Choroid plexus epithelial cell (primary cell): Measurements from ENCODE around the gene KRT40.

Source experiments
- DNase-seq: peaks from one replicate; pipeline ENCODE4 v3.0.0-alpha.2; 2010; ENCODE audit warnings: low read depth
- H3K4me3 ChIP-seq: 2 replicates; pipeline ENCODE4 v1.5.1; 2011; ENCODE audit warnings: low read depth, mild to moderate bottlenecking, control low read depth, low read length, moderate library complexity
- TF ChIP-seq, protein P1 (sequence below): conservative IDR thresholded peaks from 2 replicates; pipeline ENCODE4 v1.5.1; 2011; ENCODE audit warnings: low read depth, mild to moderate bottlenecking, control low read depth, inconsistent platforms, low read length, moderate library complexity

Gene KRT40

DNA sequence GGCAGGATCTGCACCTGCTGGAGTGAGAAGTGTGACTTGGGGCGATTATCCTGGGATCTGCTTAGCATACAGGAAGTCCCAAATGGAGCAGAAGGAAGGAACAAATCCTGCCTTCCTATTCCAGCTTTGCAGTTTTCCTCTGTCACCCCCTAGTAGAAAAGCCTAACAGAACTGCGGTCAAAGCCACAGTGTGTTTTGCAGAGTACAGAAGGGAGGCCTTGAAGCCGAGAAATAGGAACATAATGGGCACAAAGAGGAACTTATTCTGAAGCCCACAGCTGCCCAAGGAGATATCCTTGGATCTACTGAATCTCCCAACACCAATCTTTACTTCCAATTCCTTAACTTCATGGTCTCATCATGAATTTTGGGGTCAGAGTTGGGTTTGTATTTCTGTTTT, 34.4 kb upstream of the KRT40 start:
- no peak overlapping the region for H3K4me3 ChIP-seq
- TF ChIP-seq, protein P1, sequence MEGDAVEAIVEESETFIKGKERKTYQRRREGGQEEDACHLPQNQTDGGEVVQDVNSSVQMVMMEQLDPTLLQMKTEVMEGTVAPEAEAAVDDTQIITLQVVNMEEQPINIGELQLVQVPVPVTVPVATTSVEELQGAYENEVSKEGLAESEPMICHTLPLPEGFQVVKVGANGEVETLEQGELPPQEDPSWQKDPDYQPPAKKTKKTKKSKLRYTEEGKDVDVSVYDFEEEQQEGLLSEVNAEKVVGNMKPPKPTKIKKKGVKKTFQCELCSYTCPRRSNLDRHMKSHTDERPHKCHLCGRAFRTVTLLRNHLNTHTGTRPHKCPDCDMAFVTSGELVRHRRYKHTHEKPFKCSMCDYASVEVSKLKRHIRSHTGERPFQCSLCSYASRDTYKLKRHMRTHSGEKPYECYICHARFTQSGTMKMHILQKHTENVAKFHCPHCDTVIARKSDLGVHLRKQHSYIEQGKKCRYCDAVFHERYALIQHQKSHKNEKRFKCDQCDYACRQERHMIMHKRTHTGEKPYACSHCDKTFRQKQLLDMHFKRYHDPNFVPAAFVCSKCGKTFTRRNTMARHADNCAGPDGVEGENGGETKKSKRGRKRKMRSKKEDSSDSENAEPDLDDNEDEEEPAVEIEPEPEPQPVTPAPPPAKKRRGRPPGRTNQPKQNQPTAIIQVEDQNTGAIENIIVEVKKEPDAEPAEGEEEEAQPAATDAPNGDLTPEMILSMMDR = no peak
- DNase-seq = no peak

DNA sequence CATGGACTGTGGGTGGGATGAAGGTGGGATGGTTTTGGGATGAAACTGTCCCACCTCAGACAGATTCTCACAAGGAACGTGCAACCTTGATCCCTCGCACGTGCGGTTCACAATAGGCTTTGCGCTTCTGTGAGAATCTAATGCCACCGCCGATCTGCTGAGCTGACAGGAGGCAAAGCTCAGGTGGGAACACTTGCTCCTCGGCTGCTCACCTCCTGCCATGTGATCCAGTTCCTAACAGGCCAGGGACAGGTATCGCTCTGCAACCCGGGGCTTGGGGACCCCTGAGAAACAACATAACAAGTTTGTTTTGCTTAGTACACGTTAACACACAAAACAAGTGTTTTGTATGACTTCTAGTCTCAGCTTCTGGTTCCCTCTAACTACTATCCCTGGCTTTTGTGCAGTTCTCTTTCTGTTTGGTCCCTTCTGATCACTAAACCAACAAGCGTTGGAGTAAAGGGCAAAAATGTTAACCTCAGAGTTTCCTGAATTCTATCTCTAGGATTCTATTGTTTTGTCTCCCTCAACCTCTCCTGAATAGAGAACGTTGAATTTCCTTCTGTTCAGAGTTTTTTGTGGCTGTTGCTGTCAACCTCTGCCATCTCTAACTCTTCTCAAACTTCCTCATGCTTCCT, 32.6 kb upstream of the KRT40 start:
- TF ChIP-seq, protein P1 = no peak
- no peak overlapping the region for H3K4me3 ChIP-seq
- no peak for DNase-seq

DNA sequence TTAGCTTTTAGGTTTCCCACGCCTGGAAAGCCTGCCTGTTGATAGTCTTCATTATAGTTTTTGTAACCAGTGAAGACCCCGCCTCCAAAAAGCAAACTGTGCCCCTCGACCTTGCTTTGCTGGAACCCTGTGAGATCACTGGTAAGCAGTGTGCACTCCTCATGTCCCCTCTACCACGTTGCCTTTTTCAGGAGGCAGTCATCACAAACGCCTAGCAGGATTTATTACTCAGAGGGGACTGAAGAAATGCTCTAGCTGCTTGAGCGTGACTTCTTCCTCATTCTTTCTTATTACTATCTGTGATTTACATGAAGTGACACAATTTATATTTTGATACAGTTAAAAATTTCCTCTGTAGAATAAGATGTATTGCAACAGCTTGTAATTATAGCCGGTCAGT, 31.3 kb upstream of the KRT40 start:
- TF ChIP-seq, protein P1 = no peak
- DNase-seq = no peak
- H3K4me3 ChIP-seq = no peak overlapping the region

DNA sequence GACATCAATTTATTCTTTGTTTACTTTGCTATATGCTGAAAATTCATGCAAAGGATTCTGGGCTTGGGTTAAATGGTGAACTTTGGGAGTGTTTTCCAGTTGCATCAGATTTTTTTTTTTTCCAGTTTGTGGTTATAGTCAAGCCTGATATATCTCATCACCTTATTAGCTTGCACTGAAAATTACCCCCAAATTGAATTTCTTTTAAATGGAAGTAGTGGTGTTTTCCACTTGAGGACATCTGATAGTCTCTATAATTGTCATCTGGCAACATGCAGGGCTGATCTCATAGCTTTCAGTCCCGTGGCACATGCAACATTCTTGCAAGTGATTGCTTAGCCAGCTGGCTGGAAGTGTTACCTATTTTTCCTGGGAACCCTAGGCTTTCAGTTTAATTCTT, 29.5 kb upstream of the KRT40 start:
- DNase-seq = peak; percentile 43
- H3K4me3 ChIP-seq = no peak overlapping the region
- TF ChIP-seq, protein P1 = no peak

DNA sequence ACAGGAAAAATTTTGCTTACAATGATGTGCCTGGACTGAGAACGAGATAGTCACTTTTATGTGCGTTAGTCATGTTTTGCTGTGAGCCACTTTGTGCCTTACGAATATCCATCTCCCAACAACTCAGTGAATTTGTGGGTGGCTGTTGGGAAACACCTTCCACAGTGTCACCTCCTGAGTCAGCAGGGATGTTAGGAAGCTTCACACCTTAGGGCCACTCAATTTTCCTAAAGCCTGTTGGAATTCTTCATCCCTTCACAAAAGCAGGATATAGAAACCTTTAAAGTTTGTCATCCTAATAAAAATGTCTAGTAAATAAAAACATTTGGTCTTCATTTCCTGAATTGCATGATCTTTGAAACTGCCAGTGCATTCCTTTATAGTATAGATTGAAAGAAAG, 29.1 kb upstream of the KRT40 start:
- TF ChIP-seq, protein P1 = no peak
- DNase-seq = no peak

DNA sequence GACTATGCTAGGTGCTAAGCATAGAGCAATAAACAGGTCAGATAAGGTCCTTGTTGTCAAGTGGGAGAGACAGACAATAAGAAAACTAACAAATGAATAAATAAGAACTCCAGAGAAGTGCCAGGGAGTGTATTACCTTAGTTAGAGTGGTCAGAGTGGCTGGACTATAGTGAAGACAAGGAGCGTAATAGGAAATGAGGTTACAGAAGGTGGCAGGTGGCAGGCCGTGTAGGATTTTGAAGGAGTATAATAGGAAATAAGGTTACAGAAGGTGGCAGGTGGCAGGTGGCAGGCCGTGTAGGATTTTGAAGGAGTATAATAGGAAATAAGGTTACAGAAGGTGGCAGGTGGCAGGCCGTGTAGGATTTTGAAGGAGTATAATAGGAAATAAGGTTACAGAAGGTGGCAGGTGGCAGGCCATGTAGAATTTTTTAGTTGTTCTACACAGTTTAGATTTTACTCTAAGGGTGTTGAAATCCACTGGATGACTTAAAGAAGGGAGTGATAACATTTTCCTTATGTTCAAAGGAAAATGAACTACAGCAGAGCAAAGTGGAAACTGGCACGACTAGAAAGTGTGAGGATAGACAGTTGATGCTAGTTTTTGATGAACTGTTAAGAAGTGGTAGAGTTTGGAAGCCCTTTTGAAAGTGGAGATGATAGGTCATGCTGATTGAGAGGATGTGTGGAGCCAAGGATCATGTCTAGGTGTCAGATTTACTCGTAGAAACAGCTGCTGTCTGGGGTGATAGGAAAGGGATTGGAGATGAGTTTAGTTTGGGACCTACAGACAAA, 28.4 kb upstream of the KRT40 start:
- no peak for DNase-seq
- TF ChIP-seq, protein P1 = no peak
- no peak overlapping the region for H3K4me3 ChIP-seq

More for the DNA sequence above, 29.1 kb upstream of the KRT40 start:
- no peak overlapping the region for H3K4me3 ChIP-seq

DNA sequence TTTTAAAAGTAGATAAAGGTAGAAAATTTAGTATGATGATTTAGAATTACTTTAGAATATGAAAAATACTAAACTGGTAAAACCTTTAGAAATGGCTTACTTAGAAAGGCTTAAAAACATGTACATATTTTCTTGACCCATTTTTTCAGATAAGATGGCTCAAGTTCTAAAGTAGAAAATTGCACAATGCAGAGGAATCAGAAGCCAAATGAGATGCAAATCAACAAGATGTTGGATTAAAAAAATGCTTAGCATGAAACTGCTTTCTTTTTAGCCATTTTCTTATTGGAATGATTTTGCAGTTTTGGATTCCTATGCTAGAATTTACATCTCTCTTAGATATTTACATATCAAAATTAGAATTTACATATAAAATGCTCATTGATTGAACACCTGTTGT, 26.3 kb upstream of the KRT40 start:
- no peak for DNase-seq
- no peak overlapping the region for H3K4me3 ChIP-seq
- TF ChIP-seq, protein P1 = no peak
